Dendritic cell treated with granulocyte-macrophage colony-stimulating factor and Interleukin-4, amounts not matched to agents 40 ng/mL and 50 ng/mL, for 4 days (primary cell): Measurements from ENCODE around the gene PLEK.

Source experiments
- H3K27ac Mint-ChIP-seq: one replicate; pipeline ENCODE4 v1.8.0; 2022; ENCODE audit warnings: mild to moderate bottlenecking, mixed read lengths
- H3K27me3 Mint-ChIP-seq: one replicate; pipeline ENCODE4 v1.8.0; 2022; ENCODE audit warnings: mild to moderate bottlenecking, mixed read lengths
- H3K36me3 Mint-ChIP-seq: one replicate; pipeline ENCODE4 v1.8.0; 2022; ENCODE audit warnings: low read depth, mixed read lengths
- H3K4me1 Mint-ChIP-seq: one replicate; pipeline ENCODE4 v1.8.0; 2022; ENCODE audit warnings: low read depth, mixed read lengths
- H3K4me3 Mint-ChIP-seq: one replicate; pipeline ENCODE4 v1.8.0; 2022; ENCODE audit warnings: mild to moderate bottlenecking, moderate library complexity, mixed read lengths
- H3K9me3 Mint-ChIP-seq: one replicate; pipeline ENCODE4 v1.8.0; 2022; ENCODE audit warnings: mixed read lengths
- intact Hi-C: fragments of 100-400 bp; cut with micrococcal nuclease; formaldehyde crosslinking; loops from one replicate; pipeline ENCODE4 v1.15.0; 2022

Gene PLEK

GRCh38 chr2:68365087-68365486 lies at the start of gene PLEK:
Gene PLEK, plus strand, starts transcription at chr2:68365282. Its CDS starts 70 bp downstream, at chr2:68365352.
- Mint-ChIP-seq H3K27me3 (no peaks in the 10 kb centered on the region), H3K9me3 (no peaks in the 10 kb centered on the region), H3K36me3 (peaks cover 49% of the 10 kb centered on the region), H3K27ac (peak within 1 kb of the TSS; percentile 99), H3K4me1 (peaks cover 53% of the 10 kb centered on the region), H3K4me3 (peak within 1 kb of the TSS; percentile 96)
- intact Hi-C loops = no loop called here

GRCh38 chr2:68316111-68316510 lies 49.0 kb upstream of the PLEK start:
- intact Hi-C loops = no loop called here
- Mint-ChIP-seq H3K27ac (no peak overlapping the region), H3K36me3 (peaks cover 15% of the 10 kb centered on the region), H3K9me3 (no peaks in the 10 kb centered on the region), H3K27me3 (peaks cover 24% of the 10 kb centered on the region), H3K4me1 (peaks cover 20% of the 10 kb centered on the region), H3K4me3 (no peak overlapping the region)

GRCh38 chr2:68317971-68318913 lies 46.8 kb upstream of the PLEK start:
- intact Hi-C loops = no loop called here
- Mint-ChIP-seq H3K4me3 (peak overlapping the region; percentile 88), H3K36me3 (peaks cover 15% of the 10 kb centered on the region), H3K27me3 (peaks cover 30% of the 10 kb centered on the region), H3K4me1 (peaks cover 20% of the 10 kb centered on the region), H3K9me3 (no peaks in the 10 kb centered on the region), H3K27ac (peak overlapping the region; percentile 87)

- Mint-ChIP-seq H3K27me3 (peaks cover 30% of the 10 kb centered on the region), H3K9me3 (no peaks in the 10 kb centered on the region), H3K4me3 (peak overlapping the region; percentile 88), H3K27ac (peak overlapping the region; percentile 87), H3K36me3 (peaks cover 15% of the 10 kb centered on the region), H3K4me1 (peaks cover 20% of the 10 kb centered on the region)
- intact Hi-C loops = no loop called here
Observed at GRCh38 chr2:68318914-68319397, 46.1 kb upstream of the PLEK start.

- Mint-ChIP-seq H3K27ac (peak within 1 kb of the TSS; percentile 87), H3K9me3 (no peaks in the 10 kb centered on the region), H3K36me3 (peaks cover 15% of the 10 kb centered on the region), H3K4me1 (peaks cover 20% of the 10 kb centered on the region), H3K27me3 (peaks cover 30% of the 10 kb centered on the region), H3K4me3 (peak within 1 kb of the TSS; percentile 88)
- intact Hi-C loops = no loop called here
Observed at GRCh38 chr2:68319398-68320117, 45.5 kb upstream of the PLEK start, which contains the start of gene CNRIP1. Gene CNRIP1, minus strand, starts transcription at chr2:68319949. Its CDS starts 549 bp downstream, at chr2:68319400.

GRCh38 chr2:68320118-68320641 lies 44.9 kb upstream of the PLEK start:
- Mint-ChIP-seq H3K27ac (peak overlapping the region; percentile 87), H3K36me3 (peaks cover 15% of the 10 kb centered on the region), H3K4me1 (peaks cover 20% of the 10 kb centered on the region), H3K27me3 (peaks cover 30% of the 10 kb centered on the region), H3K4me3 (peak overlapping the region; percentile 88), H3K9me3 (no peaks in the 10 kb centered on the region)
- intact Hi-C loops = no loop called here

GRCh38 chr2:68325056-68325455 lies 40.0 kb upstream of the PLEK start:
- H3K27me3 Mint-ChIP-seq = peaks cover 10% of the 10 kb centered on the region
- no peaks in the 10 kb centered on the region for H3K9me3 Mint-ChIP-seq
- intact Hi-C loops = no loop called here

GRCh38 chr2:68328901-68329300 lies 36.2 kb upstream of the PLEK start:
- Mint-ChIP-seq H3K4me1 (peaks cover 7% of the 10 kb centered on the region), H3K36me3 (no peaks in the 10 kb centered on the region), H3K4me3 (no peak overlapping the region), H3K27me3 (no peaks in the 10 kb centered on the region), H3K9me3 (no peaks in the 10 kb centered on the region), H3K27ac (no peak overlapping the region)
- intact Hi-C loops = no loop called here

More at GRCh38 chr2:68325056-68325455, 40.0 kb upstream of the PLEK start:
- Mint-ChIP-seq H3K36me3 (no peaks in the 10 kb centered on the region), H3K4me3 (no peak overlapping the region), H3K4me1 (peaks cover 5% of the 10 kb centered on the region), H3K27ac (no peak overlapping the region)

- H3K4me3 Mint-ChIP-seq = no peak overlapping the region
- no peaks in the 10 kb centered on the region for H3K27me3 Mint-ChIP-seq
- peaks cover 7% of the 10 kb centered on the region for H3K4me1 Mint-ChIP-seq
- H3K36me3 Mint-ChIP-seq = no peaks in the 10 kb centered on the region
- intact Hi-C loops = no loop called here
- H3K9me3 Mint-ChIP-seq = no peaks in the 10 kb centered on the region
- H3K27ac Mint-ChIP-seq = no peak overlapping the region
Observed at GRCh38 chr2:68330691-68331090, 34.4 kb upstream of the PLEK start.

GRCh38 chr2:68333009-68333408 lies 32.1 kb upstream of the PLEK start:
- H3K4me1 Mint-ChIP-seq = peaks cover 7% of the 10 kb centered on the region
- no peaks in the 10 kb centered on the region for H3K27me3 Mint-ChIP-seq
- intact Hi-C loops = no loop called here
- no peak overlapping the region for H3K4me3 Mint-ChIP-seq
- H3K36me3 Mint-ChIP-seq = no peaks in the 10 kb centered on the region
- H3K9me3 Mint-ChIP-seq = no peaks in the 10 kb centered on the region
- H3K27ac Mint-ChIP-seq = no peak overlapping the region

- H3K4me1 Mint-ChIP-seq = peaks cover 7% of the 10 kb centered on the region
- intact Hi-C loops = no loop called here
- H3K36me3 Mint-ChIP-seq = no peaks in the 10 kb centered on the region
- H3K9me3 Mint-ChIP-seq = no peaks in the 10 kb centered on the region
- no peak overlapping the region for H3K27ac Mint-ChIP-seq
- no peaks in the 10 kb centered on the region for H3K27me3 Mint-ChIP-seq
- H3K4me3 Mint-ChIP-seq = no peak overlapping the region
Observed at GRCh38 chr2:68333931-68334330, 31.2 kb upstream of the PLEK start.

- intact Hi-C loops = no loop called here
- Mint-ChIP-seq H3K9me3 (no peaks in the 10 kb centered on the region), H3K27me3 (no peaks in the 10 kb centered on the region), H3K27ac (no peak overlapping the region), H3K36me3 (no peaks in the 10 kb centered on the region), H3K4me1 (peaks cover 5% of the 10 kb centered on the region), H3K4me3 (no peak overlapping the region)
Observed at GRCh38 chr2:68336192-68336591, 28.9 kb upstream of the PLEK start.

- H3K27ac Mint-ChIP-seq = no peak overlapping the region
- H3K36me3 Mint-ChIP-seq = no peaks in the 10 kb centered on the region
- peaks cover 22% of the 10 kb centered on the region for H3K4me1 Mint-ChIP-seq
- intact Hi-C loops = no loop called here
- no peak overlapping the region for H3K4me3 Mint-ChIP-seq
- no peaks in the 10 kb centered on the region for H3K9me3 Mint-ChIP-seq
- peaks cover under 1% of the 10 kb centered on the region for H3K27me3 Mint-ChIP-seq
Observed at GRCh38 chr2:68340226-68341061, 24.6 kb upstream of the PLEK start.
